GM13976 (cell line): Measurements from ENCODE around the gene DIAPH2.
"Not testable (repeated sequence)": the region's sequence is repeated elsewhere in the genome, so short reads cannot be mapped to it uniquely, and the experiment has no call there.

Experiments used
- DNase-seq: peaks from one replicate; pipeline ENCODE4 v3.0.0; 2012; ENCODE audit warnings: low spot score
- CTCF ChIP-seq: IDR thresholded peaks from 2 replicates; pipeline ENCODE4 v1.5.1; 2012; ENCODE audit warnings: borderline replicate concordance, mild to moderate bottlenecking; ENCODE audit not compliant: insufficient read depth; ENCODE audit errors: extremely low read depth, missing control alignments, control extremely low read depth
- in situ Hi-C: fragments of 300-500 bp; cut with MboI; formaldehyde crosslinking; loops from one replicate; pipeline ENCODE4 v1.12.0; 2022; ENCODE audit warnings: low sequenced_read_pairs, mixed read lengths, inconsistent platforms; ENCODE audit not compliant: unreplicated experiment

DIAPH2 gene

GRCh38 chrX:96710031-96710430 is 25.4 kb downstream of the DIAPH2 start:
- no peak for TF ChIP-seq CTCF
- in situ Hi-C loops, result loop anchor here (25.0 kb wide), 1 partner anchor 102 kb away; no protein-coding TSS in a partner anchor
- DNase-seq, result no peak

GRCh38 chrX:96713303-96713702 is 28.7 kb downstream of the DIAPH2 start:
- DNase-seq, result no peak
- in situ Hi-C loops, result loop anchor here (25.0 kb wide), 1 partner anchor 99 kb away; no protein-coding TSS in a partner anchor
- TF ChIP-seq CTCF, result no peak

GRCh38 chrX:96714393-96714792 is 29.8 kb downstream of the DIAPH2 start:
- in situ Hi-C loops, result loop anchor here (25.0 kb wide), 1 partner anchor 98 kb away; no protein-coding TSS in a partner anchor
- DNase-seq, result not testable (repeated sequence)

- TF ChIP-seq CTCF, result no peak
- in situ Hi-C loops, result loop anchor here (25.0 kb wide), 1 partner anchor 97 kb away; no protein-coding TSS in a partner anchor
- DNase-seq, result no peak
These were observed 30.8 kb downstream of the DIAPH2 start for GRCh38 chrX:96715481-96715880.

GRCh38 chrX:96719161-96719875 is 34.7 kb downstream of the DIAPH2 start:
- no peak for TF ChIP-seq CTCF
- in situ Hi-C loops, result loop anchor here (25.0 kb wide), 1 partner anchor 93 kb away; no protein-coding TSS in a partner anchor
- no peak for DNase-seq

- peak; percentile 36 for DNase-seq
- in situ Hi-C loops, result loop anchor here (25.0 kb wide), 1 partner anchor 91 kb away; no protein-coding TSS in a partner anchor
- no peak for TF ChIP-seq CTCF
These were observed 36.7 kb downstream of the DIAPH2 start for GRCh38 chrX:96721354-96721753.

GRCh38 chrX:96722781-96723180 is 38.1 kb downstream of the DIAPH2 start:
- no peak for TF ChIP-seq CTCF
- no peak for DNase-seq
- in situ Hi-C loops, result loop anchor here (25.0 kb wide), 1 partner anchor 90 kb away; no protein-coding TSS in a partner anchor
